ENCODE measurements around the gene NR1H3.

NR1H3 gene

GRCh38 chr11:47239852-47240251 lies 17.9 kb upstream of the NR1H3 start:
- Histone ChIP-seq H3K27ac (replicated peaks) (no peak overlapping the region), H3K4me3 (replicated peaks; ENCODE audit: insufficient read depth, low read length) (no peak overlapping the region), H3K27me3 (ENCODE audit: insufficient read depth, poor library complexity, severe bottlenecking) (no peaks in the 10 kb centered on the region)
- TF ChIP-seq REST (IDR thresholded peaks at IDR 0.05; ENCODE audit: insufficient replicate concordance, low read depth): no peak
- TF ChIP-seq SPI1 (IDR thresholded peaks at IDR 0.05; ENCODE audit: borderline replicate concordance, low read depth): no peak
- TF ChIP-seq POLR2AphosphoS5 (IDR thresholded peaks at IDR 0.05; ENCODE audit: low read depth): no peak; the same call in 1 of the 2 replicates
- TF ChIP-seq GABPA (IDR thresholded peaks at IDR 0.05; ENCODE audit: low read depth): no peak
- no peak for TF ChIP-seq CTCF (IDR thresholded peaks at IDR 0.05; ENCODE audit: insufficient read depth, low read length)
- no peak for DNase-seq (ENCODE audit: low read depth in 1 of 2, low spot score in 1 of 2)

- Histone ChIP-seq H3K27ac (replicated peaks) (no peak overlapping the region), H3K4me3 (replicated peaks; ENCODE audit: insufficient read depth, low read length) (no peak overlapping the region), H3K27me3 (ENCODE audit: insufficient read depth, poor library complexity, severe bottlenecking) (no peaks in the 10 kb centered on the region)
- DNase-seq (ENCODE audit: low read depth in 1 of 2, low spot score in 1 of 2): no peak
- no peak for TF ChIP-seq SPI1 (IDR thresholded peaks at IDR 0.05; ENCODE audit: borderline replicate concordance, low read depth)
- no peak for TF ChIP-seq CTCF (IDR thresholded peaks at IDR 0.05; ENCODE audit: insufficient read depth, low read length)
- TF ChIP-seq GABPA (IDR thresholded peaks at IDR 0.05; ENCODE audit: low read depth): no peak
- no peak for TF ChIP-seq POLR2AphosphoS5 (IDR thresholded peaks at IDR 0.05; ENCODE audit: low read depth)
- TF ChIP-seq REST (IDR thresholded peaks at IDR 0.05; ENCODE audit: insufficient replicate concordance, low read depth): no peak
These were observed 15.9 kb upstream of the NR1H3 start for GRCh38 chr11:47241841-47242301.

GRCh38 chr11:47242596-47243192 lies 15.1 kb upstream of the NR1H3 start:
- Histone ChIP-seq H3K27ac (replicated peaks) (no peak overlapping the region), H3K27me3 (ENCODE audit: insufficient read depth, poor library complexity, severe bottlenecking) (no peaks in the 10 kb centered on the region), H3K4me3 (replicated peaks; ENCODE audit: insufficient read depth, low read length) (no peak overlapping the region)
- TF ChIP-seq REST (IDR thresholded peaks at IDR 0.05; ENCODE audit: insufficient replicate concordance, low read depth): no peak
- TF ChIP-seq GABPA (IDR thresholded peaks at IDR 0.05; ENCODE audit: low read depth): no peak
- TF ChIP-seq POLR2AphosphoS5 (IDR thresholded peaks at IDR 0.05; ENCODE audit: low read depth): no peak
- no peak for DNase-seq (ENCODE audit: low read depth in 1 of 2, low spot score in 1 of 2)

Data from HL-60 (cell line).